Fibroblast of lung (primary cell): ENCODE data around the gene SDK2.

ENCODE experiments used
- CTCF ChIP-seq, 2 donors: IDR thresholded peaks in 1 of 2; conservative IDR thresholded peaks in 1 of 2; 1 replicate in 1 of 2; 2 replicates in 1 of 2; pipeline ENCODE4 v1.5.1; 2011 to 2012; ENCODE audit warnings: low read length in 2 of 2, control low read depth in 1 of 2, inconsistent platforms in 1 of 2, low read depth in 1 of 2, mild to moderate bottlenecking in 1 of 2
- EZH2 ChIP-seq: IDR thresholded peaks from 2 replicates; pipeline ENCODE4 v1.5.1; 2012; ENCODE audit warnings: low read length, control low read depth, mild to moderate bottlenecking; ENCODE audit errors: missing control alignments

GRCh38 chr17:73609758-73610157, 34.5 kb downstream of the SDK2 start:
- TF ChIP-seq CTCF (conservative IDR thresholded peaks at IDR 0.05 in 1 of 2, IDR thresholded peaks at IDR 0.05 in 1 of 2; ENCODE audit: low read depth in 1 of 2, low read length in 2 of 2), result no peak
- TF ChIP-seq EZH2, result no peak
